T-helper 22 cell (primary cell): ENCODE measurements around the gene MBNL2.

ENCODE experiments used
- DNase-seq: peaks from one replicate; pipeline ENCODE4 v3.0.0-alpha.2; 2020; ENCODE audit warnings: low read depth

The MBNL2 gene

DNA sequence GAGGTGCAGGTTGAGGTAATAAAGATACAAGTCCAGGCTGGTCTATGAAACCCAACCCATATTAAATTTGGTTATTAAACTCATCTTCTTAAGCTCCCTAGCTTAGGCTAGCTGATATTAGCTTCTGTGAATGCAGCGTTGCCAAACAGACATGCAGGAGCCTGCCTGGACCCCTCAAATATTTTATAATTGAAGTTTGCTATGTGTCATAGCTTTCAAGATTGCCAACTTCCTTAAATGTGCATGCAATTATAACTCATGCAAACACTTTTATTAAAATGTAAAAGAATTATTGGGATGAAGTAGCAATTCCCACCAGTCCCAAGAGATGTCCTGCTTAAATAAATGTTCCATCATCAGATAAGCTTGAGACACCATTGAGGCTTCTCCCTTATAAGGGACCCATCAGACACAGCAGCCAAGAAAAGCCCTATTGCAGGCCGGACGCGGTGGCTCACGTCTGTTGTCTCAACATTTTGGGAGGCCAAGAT lies 51.3 kb downstream of the MBNL2 start:
- DNase-seq = no peak

DNA sequence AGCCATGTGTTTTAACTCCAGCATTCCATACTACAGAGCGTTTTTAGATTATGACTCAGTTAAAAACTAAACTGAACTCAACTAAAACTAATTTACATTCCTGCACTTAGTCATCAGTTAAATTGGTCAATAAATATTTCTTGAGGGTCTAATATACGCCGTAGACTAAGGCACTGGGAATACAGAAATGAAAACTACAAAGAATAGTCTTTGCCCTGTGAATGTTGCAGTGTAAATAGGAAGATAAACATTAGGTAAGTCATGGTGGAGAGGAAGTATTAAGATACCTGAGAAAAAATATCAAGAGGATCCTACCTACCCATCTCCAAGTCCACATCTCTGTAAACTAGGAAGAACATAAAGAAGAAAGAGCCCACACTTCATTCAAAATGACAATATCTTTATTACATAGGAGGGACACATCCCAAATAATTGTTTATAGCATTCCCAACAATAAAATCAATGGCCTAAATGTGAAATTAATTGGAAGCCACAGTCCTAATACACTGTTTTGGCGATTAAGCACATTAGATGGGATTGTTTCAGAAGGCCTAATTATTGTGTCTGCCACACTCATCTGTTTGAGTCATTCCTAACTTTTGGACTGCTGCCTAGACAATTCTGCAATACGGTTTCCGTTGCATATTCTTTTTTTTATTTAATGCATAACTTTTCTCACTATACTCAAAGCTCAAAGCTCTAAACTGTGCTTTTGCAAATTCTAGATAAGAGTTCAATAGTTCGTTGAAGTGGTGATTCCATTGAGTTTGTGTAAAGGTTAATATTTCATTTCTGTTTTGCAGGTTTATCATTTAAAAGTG lies 52.9 kb downstream of the MBNL2 start:
- DNase-seq = no peak

DNA sequence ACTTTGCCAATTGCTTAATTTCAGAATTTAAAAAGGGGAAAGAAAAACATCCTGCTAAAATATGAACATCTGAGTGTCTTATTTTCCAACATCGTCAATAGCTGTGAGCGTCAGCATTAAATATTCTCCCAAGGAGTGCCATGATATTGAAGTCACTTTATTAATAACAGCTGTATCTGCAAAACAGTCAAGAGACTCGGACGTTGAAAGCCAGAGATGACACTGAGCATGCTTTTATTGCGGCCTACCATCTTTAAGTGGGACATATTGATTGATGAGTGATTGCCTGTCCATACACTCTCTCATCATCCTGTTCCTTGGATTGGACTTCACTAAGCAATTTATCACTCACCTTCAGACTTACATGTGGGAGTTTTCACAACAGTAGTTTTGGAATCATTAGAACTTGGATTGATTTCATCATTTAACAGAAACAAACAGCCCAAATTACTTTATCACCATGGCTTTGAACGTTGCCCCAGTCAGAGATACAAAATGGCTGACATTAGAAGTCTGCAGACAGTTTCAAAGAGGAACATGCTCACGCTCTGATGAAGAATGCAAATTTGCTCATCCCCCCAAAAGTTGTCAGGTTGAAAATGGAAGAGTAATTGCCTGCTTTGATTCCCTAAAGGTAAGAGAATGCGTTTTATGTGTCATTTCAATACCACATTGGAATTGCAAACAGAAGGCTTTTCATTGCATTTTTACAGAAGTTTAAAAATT lies 53.8 kb downstream of the MBNL2 start:
- no peak for DNase-seq

DNA sequence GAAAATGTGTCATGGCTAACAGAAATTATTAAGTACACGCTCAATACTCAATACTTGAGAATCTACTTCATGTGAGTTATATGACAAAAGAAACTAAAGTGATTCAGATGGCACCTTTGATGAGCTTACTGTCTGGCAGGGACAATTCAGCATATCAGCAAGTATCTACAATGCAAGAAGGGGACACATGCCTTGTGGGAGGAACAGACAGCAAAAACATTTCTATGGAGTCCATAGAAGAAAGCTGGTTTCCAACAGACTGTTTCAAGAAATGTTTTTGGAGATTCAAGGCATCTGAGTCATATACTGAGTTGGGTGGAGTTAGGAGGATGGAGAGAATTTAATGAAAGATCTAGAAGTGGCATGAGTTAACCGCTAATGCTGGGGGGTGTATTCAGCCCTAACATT lies 54.7 kb downstream of the MBNL2 start:
- DNase-seq = no peak

DNA sequence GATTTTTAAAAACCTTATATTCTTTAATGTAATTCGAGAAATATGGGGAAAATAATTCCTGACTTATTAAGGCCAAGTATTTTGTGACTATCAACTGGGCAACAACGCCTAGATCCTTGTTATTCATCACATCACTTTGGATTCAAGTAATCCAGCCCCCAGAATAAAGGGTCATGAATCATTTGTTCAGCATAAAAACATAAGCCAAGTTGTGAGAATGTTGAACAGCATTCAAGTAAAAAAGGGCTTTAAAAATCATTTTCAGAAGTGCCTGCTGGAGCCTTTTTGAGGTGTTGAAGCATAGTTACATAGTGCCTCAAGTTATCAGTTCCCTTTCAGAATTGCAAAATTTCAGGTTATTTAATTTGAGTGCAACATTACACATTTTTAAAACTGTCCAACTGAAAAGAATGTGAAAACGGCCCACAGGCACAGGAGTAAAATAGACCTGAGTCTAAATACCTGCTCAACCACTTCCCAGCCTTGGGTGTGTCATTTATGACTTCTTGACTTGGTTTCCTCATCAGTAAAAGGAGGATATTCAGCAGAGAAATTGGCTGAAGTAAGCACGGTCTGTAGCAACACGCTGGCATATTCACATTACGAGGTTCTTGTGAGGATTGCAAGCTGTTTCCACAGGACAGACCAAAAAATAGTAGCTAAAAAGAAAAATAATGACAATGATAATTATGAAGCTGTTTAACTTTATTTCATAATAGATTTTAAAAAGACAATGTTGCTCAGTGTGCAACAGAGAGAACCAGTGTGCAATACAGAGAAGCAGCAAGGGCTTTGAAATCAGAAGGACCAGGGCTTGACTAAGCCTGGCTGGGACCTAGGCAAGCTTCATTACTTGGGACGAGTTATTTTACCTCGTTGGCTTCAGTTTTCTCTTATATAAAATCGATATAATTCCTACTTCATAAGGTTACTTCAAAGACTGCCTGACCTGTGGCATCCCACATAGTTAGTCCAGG lies 56.6 kb downstream of the MBNL2 start:
- no peak for DNase-seq

DNA sequence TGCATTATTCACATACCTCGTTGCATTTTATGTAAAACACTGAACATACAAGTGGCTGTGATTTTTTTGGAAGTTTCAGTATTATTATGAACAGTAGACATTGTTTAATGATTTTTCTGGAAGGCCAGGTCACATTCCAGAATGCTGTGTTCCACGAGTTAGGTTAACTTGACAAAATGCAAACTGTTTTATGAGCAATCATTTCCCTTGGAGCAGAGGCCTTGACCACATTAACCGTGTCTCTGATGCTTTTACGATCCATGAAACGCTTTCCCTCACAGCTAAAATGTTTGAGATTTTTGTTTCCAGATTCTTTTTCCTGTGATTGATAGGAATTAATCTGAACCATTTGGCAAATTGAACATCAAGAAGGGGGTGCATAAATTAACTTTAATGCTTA lies 57.8 kb downstream of the MBNL2 start:
- no peak for DNase-seq

DNA sequence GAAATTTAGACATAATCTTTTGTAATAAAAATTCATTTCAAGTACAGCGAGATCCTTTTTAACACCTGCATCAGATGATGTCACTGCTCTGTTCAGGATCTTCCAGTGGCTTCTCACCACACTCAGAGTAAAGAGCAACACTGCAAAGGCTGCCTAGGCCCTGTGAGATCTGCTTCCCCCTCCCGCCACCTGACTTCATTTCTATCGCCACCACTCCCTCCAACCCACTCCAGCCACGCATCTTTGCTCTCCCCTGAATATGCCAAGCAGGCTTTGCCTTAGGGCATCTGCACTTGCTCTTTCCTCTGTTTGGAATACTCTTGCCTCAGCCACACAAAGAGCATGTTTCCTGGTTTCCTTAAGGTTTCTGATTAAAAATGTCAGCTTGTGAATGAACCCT lies 58.3 kb downstream of the MBNL2 start:
- no peak for DNase-seq

DNA sequence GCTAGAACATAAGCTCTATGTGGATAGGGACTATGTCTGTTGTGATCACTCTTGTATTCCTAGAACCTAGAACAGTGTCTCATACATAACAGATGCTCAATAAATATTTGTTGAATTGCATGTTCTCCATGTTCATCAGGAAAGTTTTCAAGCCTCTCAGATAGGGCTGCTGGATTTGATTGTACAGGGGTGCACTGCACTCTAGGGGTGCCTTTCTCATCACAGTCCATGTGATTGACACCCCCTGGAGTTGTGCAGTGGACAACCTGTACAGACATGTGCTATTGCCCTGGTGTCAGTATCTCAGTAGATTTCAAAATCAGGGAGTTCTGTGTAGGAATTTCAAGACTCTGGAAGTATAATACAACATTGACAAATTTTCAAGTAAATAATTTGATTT lies 58.9 kb downstream of the MBNL2 start:
- DNase-seq = no peak

DNA sequence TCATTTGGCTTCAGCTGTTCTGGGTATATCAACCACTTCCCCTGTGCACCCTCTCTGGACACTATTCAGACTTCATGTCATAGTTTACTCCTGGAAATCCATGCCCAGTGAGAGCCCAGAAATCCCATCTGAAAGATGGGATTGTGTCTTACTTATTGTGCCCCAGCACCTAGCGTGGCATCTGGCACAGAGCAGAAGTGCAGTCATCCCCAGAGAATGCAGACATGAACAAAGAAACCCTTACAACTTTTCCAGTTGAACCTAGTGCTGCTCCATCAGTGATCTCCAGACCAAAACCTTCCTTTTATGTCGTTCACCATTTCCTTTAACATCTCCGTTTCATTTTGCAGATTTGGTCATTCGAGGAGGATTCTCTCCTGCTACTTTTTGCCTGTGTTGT lies 60.6 kb downstream of the MBNL2 start:
- no peak for DNase-seq

DNA sequence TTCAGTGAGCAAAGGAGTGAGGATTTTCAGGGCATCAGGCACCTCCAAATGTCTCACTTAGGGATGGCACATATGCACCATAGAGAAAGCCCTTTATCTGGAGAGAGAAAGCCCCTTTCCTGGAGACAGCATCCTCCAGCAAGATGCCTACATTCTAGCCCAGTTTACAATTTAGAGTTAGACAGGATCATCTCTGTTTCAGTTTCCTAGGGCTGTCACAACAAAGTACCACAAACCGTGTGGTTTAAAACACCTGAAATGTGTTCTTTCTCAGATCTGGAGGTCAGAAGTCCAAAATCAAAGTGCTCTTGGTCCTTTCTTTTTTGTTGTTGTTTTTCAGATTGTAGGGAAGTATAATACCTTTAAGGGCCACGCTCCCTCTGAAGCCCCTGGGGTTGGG lies 61.8 kb downstream of the MBNL2 start:
- no peak for DNase-seq

DNA sequence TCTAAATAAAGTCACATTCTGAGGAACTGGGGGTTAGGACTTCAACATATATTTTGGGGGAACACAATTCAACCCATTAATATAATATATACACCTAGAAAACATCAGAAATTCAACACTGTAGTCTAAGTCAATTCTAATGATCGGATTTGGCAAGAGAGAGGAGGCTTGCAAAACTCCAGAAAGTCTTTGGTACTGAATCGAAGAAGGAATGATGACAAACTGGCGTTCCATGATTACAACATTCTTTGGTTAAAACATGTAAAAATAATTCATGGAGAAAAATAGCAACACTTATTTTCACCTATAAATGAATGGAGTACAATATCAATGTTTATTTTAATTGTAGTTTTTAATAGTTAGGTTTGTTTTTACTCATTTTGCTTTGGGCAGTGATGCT lies 62.4 kb downstream of the MBNL2 start:
- DNase-seq = no peak

DNA sequence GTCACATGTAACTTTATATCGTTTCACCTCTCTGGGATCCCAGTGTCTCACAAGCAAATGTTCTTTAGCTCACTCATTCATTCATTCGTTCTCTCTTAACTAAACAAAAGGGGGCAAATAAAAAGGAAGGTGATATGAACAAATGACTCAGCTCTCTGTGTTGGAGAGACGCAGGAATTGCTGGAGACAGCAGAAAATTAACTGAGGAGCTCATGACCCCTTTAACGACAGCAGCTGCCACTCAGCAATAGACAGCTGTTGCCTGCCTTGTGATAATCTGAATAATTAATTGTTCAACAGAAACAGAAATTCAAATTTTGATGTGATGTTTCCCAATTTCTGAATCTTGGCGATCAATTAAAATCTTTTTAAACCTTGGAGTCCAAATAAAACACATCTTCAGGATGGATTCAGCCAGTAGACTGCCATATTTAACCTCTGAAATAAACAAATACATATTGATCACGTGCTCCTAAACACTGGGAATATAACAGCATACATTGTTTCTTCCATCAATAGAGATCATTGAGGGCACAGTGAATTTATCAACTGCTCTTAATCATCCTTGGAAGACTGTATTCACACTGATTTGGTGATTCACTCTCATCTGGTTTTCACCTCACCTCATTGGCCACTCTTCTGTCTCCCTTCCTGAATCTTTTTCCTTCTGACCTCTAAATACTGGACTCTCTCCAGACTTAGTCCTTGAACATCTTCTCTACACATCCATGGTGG lies 63.3 kb downstream of the MBNL2 start:
- no peak for DNase-seq

DNA sequence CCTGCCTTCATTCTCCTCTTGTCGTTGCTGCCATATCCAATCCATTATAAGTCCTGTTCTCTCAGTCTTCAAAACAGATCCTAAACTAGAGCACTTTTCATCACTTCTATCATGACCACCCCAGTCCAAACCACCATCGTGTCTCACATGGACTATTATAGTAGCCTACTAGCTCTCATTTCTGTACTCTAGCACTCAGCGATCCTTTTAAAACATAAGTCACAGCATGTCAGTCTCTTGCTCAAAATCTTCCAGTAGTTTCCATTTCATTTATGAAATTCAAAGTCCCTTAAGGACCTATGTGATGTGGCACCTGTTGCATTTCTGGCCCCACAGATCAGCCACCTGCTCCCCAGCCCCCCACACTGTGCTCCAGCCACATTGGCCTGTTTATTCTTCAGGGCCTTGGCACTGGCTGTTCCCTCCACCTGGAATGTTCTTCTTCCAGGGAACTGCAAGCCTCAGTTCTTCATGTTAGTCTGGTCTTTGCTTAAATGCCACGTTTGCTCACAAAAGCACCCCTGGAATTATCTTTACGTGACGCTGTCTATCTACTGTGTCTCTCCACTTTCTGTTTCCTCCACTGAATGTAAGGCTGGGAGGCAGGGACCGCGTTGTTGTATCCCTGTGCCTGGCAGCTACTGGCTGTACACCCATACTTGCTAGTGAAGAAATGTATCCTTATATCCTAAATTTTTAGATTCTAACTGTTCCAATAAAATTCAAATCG lies 64.3 kb downstream of the MBNL2 start:
- no peak for DNase-seq

DNA sequence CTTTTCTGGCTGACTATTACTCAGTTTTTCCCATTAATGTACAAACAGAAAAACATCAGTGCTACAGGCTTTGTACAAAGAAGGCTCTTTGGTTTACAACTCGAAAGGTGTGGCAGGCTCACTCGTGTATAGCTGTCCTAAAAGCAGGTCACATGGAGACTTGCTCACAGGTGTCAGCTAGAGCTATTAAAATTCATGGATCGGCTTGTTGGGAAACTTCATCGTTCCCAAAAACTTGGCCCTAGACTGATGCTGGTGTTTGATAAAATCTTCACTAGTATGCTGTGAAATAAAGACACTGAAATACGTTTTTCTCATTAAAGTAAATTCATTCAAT lies 64.9 kb downstream of the MBNL2 start:
- DNase-seq = no peak

DNA sequence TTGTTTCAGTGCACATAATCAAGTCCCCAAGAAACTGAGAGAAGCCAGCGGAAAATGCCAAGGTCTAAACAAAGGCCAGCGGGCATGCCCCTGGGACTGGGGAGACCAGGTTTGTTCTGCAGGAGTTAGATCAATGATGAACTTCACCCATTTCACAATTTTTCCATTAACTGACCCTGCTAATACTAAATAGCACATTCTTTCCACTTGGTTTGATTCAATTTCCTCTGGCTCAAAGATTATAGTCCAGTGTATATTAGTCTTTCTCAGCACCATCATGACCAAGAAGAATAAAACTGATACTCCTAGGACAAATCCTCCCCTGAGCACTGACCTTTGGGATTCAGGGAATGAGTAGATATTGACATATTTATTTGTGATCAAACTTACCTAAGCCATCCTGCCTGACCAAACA lies 66.4 kb downstream of the MBNL2 start:
- no peak for DNase-seq

DNA sequence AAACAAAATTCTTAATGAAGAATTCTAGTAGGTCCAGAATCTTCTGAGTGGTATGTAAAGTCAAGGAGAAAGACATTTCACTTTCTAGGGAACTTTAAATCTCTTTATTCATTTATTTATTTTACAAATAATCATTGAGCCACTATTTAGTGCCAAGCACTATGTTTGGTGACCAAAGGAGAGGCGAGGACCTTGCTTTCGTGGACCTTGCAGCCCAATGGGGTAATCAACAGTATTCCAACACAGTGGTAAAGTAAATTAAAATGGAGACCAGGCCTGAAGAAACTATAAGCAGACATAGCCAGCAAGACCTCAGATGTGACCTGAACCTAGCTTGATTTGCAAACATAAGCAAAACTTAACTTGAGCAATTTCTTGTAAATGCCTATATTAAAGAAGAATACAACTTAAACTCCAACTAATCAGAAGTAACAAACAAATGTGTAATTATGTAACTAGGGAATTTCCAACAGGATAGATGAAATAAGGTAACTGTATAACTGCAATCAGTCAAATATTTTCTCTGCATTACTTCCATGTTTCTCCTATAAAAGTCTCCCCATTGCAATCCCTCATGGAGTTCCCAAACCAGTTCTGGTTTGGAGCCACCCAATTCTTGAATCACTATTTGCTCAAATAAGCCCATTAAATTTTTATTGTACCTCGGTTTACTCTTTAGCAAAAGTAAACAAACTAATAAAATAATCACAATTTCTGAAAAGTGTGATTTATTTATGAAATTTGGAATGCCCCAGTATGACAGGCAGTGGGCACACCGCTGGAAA lies 67.6 kb downstream of the MBNL2 start:
- DNase-seq = no peak

DNA sequence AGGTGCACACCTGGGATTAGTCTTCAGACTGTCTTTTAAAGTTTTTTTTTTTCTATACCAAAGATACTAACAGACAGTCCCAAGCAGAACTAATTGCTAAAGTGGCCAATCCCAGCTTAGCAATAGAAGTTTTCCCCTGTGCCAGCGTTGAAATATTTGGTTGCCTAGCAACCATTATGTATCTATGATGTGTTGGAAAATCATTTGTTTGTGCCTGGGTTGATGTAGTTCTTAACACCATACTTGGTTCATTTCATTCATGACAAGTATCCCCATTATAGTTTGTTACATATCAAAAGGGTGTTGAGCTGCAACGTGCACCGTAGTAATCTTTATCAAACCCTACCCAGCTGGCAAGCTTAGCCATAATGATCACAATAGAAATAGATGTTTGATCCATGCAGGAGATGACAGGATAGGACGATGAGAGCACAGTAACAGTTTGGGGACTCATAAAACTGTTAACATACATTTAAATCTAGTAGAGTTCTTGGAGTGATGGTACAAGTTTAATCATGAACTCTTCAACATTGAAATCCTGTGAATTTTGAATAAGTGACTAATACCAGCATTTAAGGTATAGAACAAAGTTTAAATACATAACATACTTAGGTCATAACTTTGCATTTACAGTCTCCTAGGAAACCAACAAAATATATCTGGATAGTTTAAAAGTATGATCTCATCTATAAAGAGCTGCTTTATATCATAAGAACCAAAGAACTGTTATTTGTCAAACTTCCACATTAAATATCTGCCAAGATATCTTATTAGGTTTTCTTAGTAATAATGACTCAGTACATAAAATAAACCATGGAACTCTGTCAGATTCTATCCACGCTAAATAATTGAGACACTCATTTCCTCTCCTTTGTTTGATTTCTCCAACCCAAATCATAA lies 73.4 kb downstream of the MBNL2 start:
- no peak for DNase-seq

DNA sequence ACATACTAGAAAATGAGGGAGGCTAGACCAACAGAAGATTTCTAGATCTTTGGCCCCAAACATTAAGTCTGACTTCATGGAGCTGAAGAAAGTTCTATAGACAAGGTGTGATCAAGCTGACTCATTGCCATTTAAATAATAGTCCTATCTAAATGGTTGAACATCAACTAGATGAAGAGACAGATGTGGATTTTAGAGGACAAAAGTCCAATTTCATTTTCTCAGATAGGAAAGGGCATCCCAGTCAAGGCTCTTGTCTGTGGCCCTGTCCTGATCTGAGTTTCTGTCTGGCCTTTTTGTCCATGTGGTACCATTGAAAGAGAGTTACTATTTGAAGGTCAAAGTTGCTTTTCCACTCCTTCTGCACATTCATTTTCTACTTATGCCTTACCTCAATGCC lies 74.6 kb downstream of the MBNL2 start:
- no peak for DNase-seq

DNA sequence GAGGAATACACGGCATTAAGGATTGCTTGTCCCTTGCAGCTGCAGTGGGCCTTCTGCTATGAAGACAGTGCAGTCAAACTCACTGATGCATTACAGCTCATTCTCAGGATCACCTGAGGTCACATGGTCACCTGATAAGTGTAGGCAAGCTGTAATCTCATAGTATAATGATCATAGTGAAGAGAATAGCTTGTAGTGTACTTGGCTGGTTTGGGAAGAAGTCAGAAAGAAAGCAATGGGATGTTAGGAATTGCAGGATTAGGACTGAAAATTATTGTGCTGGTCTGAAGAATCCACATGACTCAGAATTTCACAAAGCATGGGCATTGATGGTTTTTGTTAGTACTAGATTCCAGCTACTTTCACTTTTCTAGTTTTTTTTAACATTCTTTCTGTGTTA lies 76.7 kb downstream of the MBNL2 start:
- DNase-seq = no peak
